Endothelial cell of umbilical vein (primary cell): ENCODE results near the gene FTO. TPM values are rescaled to one million over a fixed set of nuclear protein-coding genes. Genes with fewer than 3 reads are reported as not detected.

Source experiments
- BruUV-seq: library from RNA; stranded (reverse); fragments of 400-500 nt; replicated peaks from 2 replicates; lab custom pipeline; 2021; lab: Mats Ljungman, UMichigan
- CTCF ChIA-PET: fragments of 300-600, 350-600 bp; sonication (Branson Sonifier 250); formaldehyde crosslinking; loops from one replicate; lab custom pipeline; 2021; ENCODE audit warnings: antibody characterized with exemption, inconsistent platforms; lab: Charles Lee
- POLR2A ChIA-PET: fragments of 300-600, 350-600 bp; sonication (Branson Sonifier 250); formaldehyde crosslinking; loops from one replicate; lab custom pipeline; 2021; ENCODE audit warnings: antibody characterized with exemption, inconsistent platforms; lab: Charles Lee
- DNase-seq: peaks from one replicate; pipeline ENCODE4 v3.0.0-alpha.2; 2011; ENCODE audit warnings: low read depth, low spot score
- FAIRE-seq: peaks from 2 replicates; lab custom pipeline; 2011; peaks lifted over from hg19 to GRCh38; lab: Jason Lieb, UNC
- H2AFZ ChIP-seq: 2 replicates; pipeline ENCODE4 v1.6.0; 2012; ENCODE audit warnings: low read depth, low read length, control low read depth, inconsistent platforms
- H3K27ac ChIP-seq: 2 replicates; pipeline ENCODE4 v1.5.1; 2011; ENCODE audit warnings: low read depth, mild to moderate bottlenecking, control low read depth, low read length, moderate library complexity; ENCODE audit not compliant: insufficient read depth
- H3K27me3 ChIP-seq, 2 experiments: 2 replicates each; pipeline versions ENCODE4 v1.6.0 to v1.6.1; 2011; ENCODE audit warnings: low read length in 2 of 2, mixed read lengths in 1 of 2; ENCODE audit not compliant: control insufficient read depth in 2 of 2, insufficient read depth in 2 of 2
- H3K36me3 ChIP-seq, 2 experiments: 2 replicates in 1 of 2; 3 replicates in 1 of 2; pipeline ENCODE4 v1.5.1; 2011; ENCODE audit warnings: low read length in 2 of 2, mild to moderate bottlenecking in 1 of 2, moderate library complexity in 1 of 2; ENCODE audit not compliant: control insufficient read depth in 2 of 2, insufficient read depth in 2 of 2; ENCODE audit errors: extremely low read depth in 1 of 2
- H3K4me1 ChIP-seq: 3 replicates; pipeline ENCODE4 v1.5.1; 2011; ENCODE audit warnings: mild to moderate bottlenecking, low read length; ENCODE audit not compliant: control insufficient read depth, insufficient read depth; ENCODE audit errors: extremely low read depth
- H3K4me2 ChIP-seq: 2 replicates; pipeline ENCODE4 v1.6.1; 2011; ENCODE audit warnings: low read length, control low read depth, mixed read lengths; ENCODE audit not compliant: insufficient read depth
- H3K4me3 ChIP-seq, 3 experiments: fragments of 200-600 bp in 1 of 3; sonication (generic), shearing (Covaris generic) in 1 of 3; replicated peaks in 1 of 3; 2 replicates each; pipeline ENCODE4 v1.5.1; 2011 to 2016; ENCODE audit warnings: control low read depth in 3 of 3, low read length in 3 of 3, mild to moderate bottlenecking in 2 of 3, inconsistent platforms in 1 of 3, low read depth in 1 of 3, moderate library complexity in 1 of 3; ENCODE audit not compliant: insufficient read depth in 1 of 3
- H3K79me2 ChIP-seq: 2 replicates; pipeline ENCODE4 v1.6.0; 2012; ENCODE audit warnings: low read length, inconsistent platforms; ENCODE audit not compliant: control insufficient read depth, insufficient read depth
- H3K9ac ChIP-seq: replicated peaks from 2 replicates; pipeline ENCODE3; 2011; ENCODE audit warnings: low read length, control low read depth; ENCODE audit not compliant: insufficient read depth; ENCODE audit errors: extremely low read depth
- H3K9me1 ChIP-seq: replicated peaks from 3 replicates; pipeline ENCODE4 v1.6.0; 2011; ENCODE audit warnings: mild to moderate bottlenecking, low read length; ENCODE audit not compliant: control insufficient read depth, insufficient read depth; ENCODE audit errors: extremely low read depth
- H3K9me3 ChIP-seq: replicated peaks from 2 replicates; pipeline ENCODE4 v1.5.1; 2012; ENCODE audit warnings: low read length, inconsistent platforms; ENCODE audit not compliant: control insufficient read depth, insufficient read depth
- H4K20me1 ChIP-seq: replicated peaks from 2 replicates; pipeline ENCODE3; 2011; ENCODE audit warnings: mild to moderate bottlenecking, low read length; ENCODE audit not compliant: control insufficient read depth, insufficient read depth; ENCODE audit errors: extremely low read depth
- CTCF ChIP-seq, 2 donors: IDR thresholded peaks; 1 replicate in 1 of 2; 2 replicates in 1 of 2; pipeline ENCODE4 v1.5.1; 2011; ENCODE audit warnings: low read length in 2 of 2, mild to moderate bottlenecking in 2 of 2, moderate library complexity in 2 of 2, control low read depth in 1 of 2, inconsistent platforms in 1 of 2, low read depth in 1 of 2; ENCODE audit not compliant: insufficient read depth in 1 of 2; ENCODE audit errors: extremely low read depth in 1 of 2
- EZH2 ChIP-seq: IDR thresholded peaks from 2 replicates; pipeline ENCODE4 v1.6.1; 2012; ENCODE audit warnings: borderline replicate concordance, low read depth, mild to moderate bottlenecking, moderate library complexity, low read length, inconsistent platforms; ENCODE audit not compliant: severe bottlenecking
- FOS ChIP-seq: IDR thresholded peaks from 2 replicates; pipeline ENCODE4 v1.6.1; 2011; ENCODE audit warnings: mild to moderate bottlenecking, low read length, moderate library complexity, borderline replicate concordance; ENCODE audit not compliant: insufficient read depth
- GATA2 ChIP-seq: IDR thresholded peaks from 2 replicates; pipeline ENCODE4 v1.7.0; 2011; ENCODE audit warnings: low read depth, mild to moderate bottlenecking, moderate library complexity, mixed read lengths, low read length; ENCODE audit not compliant: insufficient read length, insufficient read depth
- JUN ChIP-seq: IDR thresholded peaks from 2 replicates; pipeline ENCODE4 v1.6.1; 2011; ENCODE audit warnings: borderline replicate concordance, low read depth; ENCODE audit not compliant: insufficient read length, insufficient read depth
- MAX ChIP-seq: IDR thresholded peaks from 2 replicates; pipeline ENCODE4 v1.6.1; 2011; ENCODE audit not compliant: insufficient read depth, insufficient read length
- MYC ChIP-seq: IDR thresholded peaks from one replicate; pipeline ENCODE4 v1.6.1; 2011; ENCODE audit warnings: mild to moderate bottlenecking, low read depth, low read length
- POLR2A ChIP-seq: IDR thresholded peaks from 2 replicates; pipeline ENCODE4 v1.6.1; 2012; ENCODE audit warnings: low read depth, mild to moderate bottlenecking, control low read depth, low read length
- POLR2AphosphoS5 ChIP-seq: IDR thresholded peaks from 2 replicates; pipeline ENCODE4 v1.6.1; 2012; ENCODE audit warnings: low read depth, mild to moderate bottlenecking, control low read depth, low read length, moderate library complexity; ENCODE audit not compliant: insufficient read depth
- dilution Hi-C: fragments of 300-500 bp; cut with MboI; formaldehyde crosslinking; loops from one replicate; pipeline ENCODE4 v1.15.0; 2019; ENCODE audit warnings: low sequenced_read_pairs; ENCODE audit not compliant: extremely low pct_ligation_motif_present
- intact Hi-C: fragments of 100-400 bp; cut with micrococcal nuclease; formaldehyde crosslinking; loops from one replicate; pipeline ENCODE4 v1.10.0; 2022
- polyA plus RNA-seq, 4 experiments: library from polyadenylated mRNA; depleted of rRNA in 3 of 4; stranded (reverse) in 3 of 4; unstranded in 1 of 4; fragments of >200 nt; gene quantifications; 2 replicates each; pipeline versions ENCODE4 v1.2.1 to v1.2.3, GENCODE V29; 2011 to 2012; ENCODE audit warnings: missing spikeins in 1 of 4
- total RNA-seq: library from RNA; stranded (reverse); gene quantifications from 2 replicates; pipeline ENCODE4 v1.2.3, GENCODE V29; 2021

The FTO gene
- total and polyA plus RNA-seq, 2 donors (not counting 3 experiments of a cell fraction or from before 2014, with no cell fraction given): 48.6 to 87.1 TPM

DNA sequence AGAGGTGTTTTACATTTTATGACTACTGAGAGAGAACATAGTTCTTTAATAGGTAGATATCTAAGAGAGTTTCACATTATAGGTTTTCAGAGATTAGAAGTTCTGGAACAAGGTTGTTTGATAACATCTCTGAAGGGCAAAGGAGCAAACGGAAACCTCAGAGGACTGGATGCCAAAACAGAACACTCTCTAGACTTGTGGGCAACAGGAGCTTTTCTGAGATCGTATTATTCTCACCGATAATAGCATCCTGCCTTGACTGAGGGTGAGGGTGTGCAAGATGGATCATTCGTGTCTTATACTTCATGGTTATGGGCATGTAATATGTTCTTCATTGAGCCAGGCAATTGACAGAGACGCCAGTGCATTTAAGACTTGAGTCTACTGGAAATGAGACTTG, 347.9 kb downstream of the FTO start:
- intact Hi-C loops: no loop called here
- H3K4me1 ChIP-seq: peaks cover 5% of the 10 kb centered on the region
- no peaks in the 10 kb centered on the region for H3K9me1 ChIP-seq
- TF ChIP-seq MYC (no peak), MAX (no peak), POLR2AphosphoS5 (no peak), GATA2 (no peak), JUN (no peak), CTCF (IDR thresholded peaks at IDR 0.05; ENCODE audit: extremely low read depth in 1 of 2, insufficient read depth in 1 of 2, low read depth in 1 of 2, low read length in 2 of 2) (no peak), FOS (no peak), EZH2 (no peak), POLR2A (no peak)
- H3K9ac ChIP-seq: no peak overlapping the region
- no peaks in the 10 kb centered on the region for H3K79me2 ChIP-seq
- H3K4me3 ChIP-seq: no peak overlapping the region
- H3K36me3 ChIP-seq: no peaks in the 10 kb centered on the region
- H3K27ac ChIP-seq: no peak overlapping the region
- ChIA-PET POLR2A (no interaction called here), CTCF (interaction anchor here (0.8 to 1.8 kb wide), 2 partner anchors 12 to 14 kb away, joined by 3 to 4 read pairs; no protein-coding TSS in a partner anchor)
- FAIRE-seq (no peak), DNase-seq (no peak)
- no peak overlapping the region for H3K4me2 ChIP-seq
- no peaks in the 10 kb centered on the region for H4K20me1 ChIP-seq
- no peak overlapping the region for H2AFZ ChIP-seq
- no TSS peak for BruUV-seq
- no peaks in the 10 kb centered on the region for H3K27me3 ChIP-seq
- dilution Hi-C loops: no loop called here
- H3K9me3 ChIP-seq: no peaks in the 10 kb centered on the region
